Hematopoietic multipotent progenitor cell treated with erythropoietin and hydrocortisone succinate and interleukin-3 and kit ligand, for 17 days (in vitro differentiated cells): Measurements from ENCODE around the gene FOXO1.

Experiments used
- DNase-seq: peaks from one replicate; pipeline ENCODE4 v3.0.0-alpha.2; 2015; ENCODE audit warnings: low spot score

Gene FOXO1

DNA sequence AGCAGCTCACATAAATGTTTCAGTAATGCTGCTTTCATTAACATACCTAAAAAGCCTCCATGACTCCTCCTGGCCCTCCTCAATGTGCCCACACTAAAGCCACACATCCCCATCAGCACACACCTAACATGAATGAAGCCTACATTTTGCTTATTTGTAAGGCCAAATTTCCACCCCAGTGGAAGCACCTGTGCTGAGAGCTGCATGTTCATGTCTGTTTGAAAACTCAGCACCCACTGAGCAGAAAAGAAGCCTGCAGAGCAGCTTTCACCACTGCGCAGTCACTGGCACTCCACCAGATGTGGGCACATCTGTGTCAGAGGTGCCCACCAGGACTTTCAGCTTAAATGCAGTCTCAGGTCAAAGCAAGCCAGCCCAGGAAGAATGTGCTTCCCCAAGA, 93.5 kb downstream of the FOXO1 start:
- DNase-seq: no peak

DNA sequence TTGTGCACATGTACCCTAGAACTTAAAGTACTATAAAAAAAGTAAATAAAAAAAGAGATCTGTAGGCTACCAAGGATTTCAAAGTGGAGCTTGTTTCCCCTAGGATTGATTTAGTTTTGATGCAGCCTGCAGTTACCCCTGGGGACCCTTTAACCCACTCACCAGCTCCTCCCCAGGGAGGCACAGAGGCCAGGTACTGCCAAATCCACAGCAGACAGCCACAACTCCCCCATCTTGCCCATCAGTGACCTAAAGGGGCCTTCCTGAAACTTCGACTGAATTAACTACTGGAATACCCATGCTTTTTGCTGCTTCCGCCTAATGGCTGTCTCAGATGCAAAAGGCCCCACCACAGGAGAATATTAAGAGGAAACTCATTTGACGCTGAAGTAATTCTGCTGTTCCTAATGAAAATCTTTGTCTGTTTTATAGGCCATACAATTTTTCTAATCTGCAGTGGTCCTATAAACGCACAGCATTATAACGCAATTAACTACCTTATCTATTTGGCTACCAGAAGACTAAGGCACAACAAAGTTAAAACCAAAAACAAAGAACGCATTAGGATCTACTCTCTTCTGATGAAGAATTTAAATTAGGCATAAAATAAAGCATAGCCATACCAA, 95.0 kb downstream of the FOXO1 start:
- DNase-seq: no peak

DNA sequence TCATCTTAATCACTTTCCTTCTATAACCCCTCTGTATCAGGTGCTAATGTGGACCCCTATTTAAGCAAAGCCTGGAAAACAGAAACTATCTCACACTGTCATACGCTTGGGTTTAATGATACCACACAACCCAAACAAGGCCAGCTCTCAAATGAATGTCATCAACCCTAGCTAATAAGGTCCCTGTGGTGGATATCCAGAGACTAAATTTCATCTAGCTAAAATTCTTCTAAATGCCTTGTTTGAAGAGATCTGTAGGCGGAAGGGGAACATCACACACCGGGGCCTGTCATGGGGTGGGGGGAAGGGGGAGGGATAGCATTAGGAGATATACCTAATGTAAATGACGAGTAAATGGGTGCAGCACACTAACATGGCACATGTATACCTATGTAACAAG, 95.5 kb downstream of the FOXO1 start:
- DNase-seq: no peak

DNA sequence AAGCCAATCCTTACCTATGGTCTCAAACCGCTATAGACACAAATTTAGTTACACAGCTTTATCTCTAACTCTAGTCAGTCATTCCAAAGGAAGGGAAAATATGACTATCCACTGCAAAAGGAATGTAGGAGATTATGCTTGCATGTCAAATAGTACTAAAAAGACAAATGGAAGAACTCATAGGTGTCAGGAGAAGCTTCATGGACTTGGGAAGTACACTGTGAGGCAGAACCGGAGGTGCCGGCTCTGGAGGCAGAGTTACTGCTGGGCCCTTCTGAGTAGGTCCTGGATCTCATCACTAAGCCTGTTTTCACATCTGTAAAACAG, 97.5 kb downstream of the FOXO1 start:
- no peak for DNase-seq

DNA sequence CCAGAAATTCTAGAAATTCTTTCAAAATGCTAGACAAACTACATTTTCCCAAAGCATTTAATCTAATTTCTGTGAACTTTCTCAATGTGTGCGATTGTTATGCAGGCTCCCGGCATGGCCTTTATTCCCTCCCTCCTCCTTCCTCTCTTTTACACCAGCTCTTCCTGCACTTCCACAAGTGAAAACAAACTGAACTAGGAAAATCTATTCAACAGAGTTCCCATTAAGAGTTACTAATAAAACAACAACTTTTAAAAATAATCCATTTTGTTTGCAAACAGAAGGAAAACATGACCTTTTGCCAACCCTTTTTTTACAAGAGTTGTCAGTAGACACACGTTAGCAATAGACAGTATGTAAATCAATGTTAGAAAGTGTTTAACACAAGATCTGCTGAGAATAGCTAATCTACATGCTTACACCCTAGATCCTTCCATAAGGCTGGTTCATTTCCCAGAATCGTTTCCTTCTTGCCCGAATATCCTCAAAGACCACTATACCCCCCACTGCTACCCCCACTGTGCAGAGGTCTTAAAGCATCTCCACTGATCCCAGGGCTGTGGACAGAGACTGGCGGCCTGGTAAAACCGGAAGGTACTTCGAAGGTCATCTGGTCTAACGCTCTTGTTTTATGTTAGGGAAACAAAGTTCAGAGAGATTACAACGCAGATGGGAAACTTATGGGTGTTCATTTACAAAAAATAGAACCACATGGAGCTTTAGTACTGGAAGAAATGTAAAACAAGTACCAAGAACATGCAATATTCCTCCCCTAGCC, 98.0 kb downstream of the FOXO1 start:
- DNase-seq: no peak

DNA sequence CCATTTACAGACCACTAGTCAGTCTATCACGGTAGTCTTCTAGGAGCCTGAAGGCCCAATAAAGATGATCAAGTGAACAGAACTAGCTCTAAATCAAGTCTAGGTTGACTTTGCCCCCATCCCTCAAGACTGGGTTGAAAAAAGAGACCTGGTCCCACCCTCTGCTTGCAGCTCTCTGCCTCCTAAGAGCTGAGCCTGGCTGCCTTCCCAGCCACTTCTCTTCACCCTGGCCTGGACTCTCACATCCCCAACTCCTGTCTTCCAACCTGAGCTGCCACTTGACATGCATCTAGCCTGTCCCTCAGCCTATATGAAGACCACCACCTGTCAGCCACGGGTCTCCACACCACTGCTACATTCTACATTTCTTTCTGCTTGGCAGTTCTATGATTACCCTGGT, 99.6 kb downstream of the FOXO1 start:
- no peak for DNase-seq

DNA sequence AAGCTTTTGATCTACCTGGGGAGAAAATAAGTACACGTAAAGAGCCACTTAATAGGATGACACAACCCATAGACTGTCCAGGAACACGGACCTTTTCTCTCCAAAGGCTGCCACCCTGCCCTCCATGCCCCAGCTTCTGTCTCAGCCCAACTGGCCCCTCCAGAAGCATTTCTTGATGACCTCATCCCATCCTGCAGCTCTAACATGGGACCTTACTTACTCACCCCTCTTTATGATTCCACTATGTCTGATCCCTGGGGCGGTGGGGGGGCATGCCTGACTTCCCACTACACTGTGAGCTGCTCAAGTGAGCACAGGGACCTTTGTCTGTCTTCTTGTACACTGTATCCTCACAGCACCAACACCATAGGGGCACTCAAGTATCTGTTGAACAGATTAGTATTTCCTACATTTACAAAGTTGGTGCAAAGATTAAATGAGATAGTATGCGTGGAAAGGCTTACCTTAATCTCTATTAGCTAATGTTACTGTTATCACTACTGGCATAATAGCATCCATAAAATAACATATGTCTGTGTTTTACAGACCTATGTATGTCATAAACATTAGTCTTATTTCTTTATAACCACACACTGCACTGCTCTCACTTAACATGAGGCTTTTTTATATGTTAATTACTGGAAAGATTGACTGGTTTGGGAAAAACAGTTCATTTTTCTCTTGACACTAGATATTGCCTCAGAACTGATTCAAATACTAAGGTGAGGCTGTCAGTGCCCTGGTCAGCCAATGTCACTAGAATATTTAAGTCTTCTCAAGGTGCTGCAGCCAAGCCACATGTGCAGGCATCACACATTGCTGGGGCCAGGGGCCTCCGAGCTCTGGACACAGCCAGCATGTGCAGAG, 100.9 kb downstream of the FOXO1 start:
- no peak for DNase-seq

DNA sequence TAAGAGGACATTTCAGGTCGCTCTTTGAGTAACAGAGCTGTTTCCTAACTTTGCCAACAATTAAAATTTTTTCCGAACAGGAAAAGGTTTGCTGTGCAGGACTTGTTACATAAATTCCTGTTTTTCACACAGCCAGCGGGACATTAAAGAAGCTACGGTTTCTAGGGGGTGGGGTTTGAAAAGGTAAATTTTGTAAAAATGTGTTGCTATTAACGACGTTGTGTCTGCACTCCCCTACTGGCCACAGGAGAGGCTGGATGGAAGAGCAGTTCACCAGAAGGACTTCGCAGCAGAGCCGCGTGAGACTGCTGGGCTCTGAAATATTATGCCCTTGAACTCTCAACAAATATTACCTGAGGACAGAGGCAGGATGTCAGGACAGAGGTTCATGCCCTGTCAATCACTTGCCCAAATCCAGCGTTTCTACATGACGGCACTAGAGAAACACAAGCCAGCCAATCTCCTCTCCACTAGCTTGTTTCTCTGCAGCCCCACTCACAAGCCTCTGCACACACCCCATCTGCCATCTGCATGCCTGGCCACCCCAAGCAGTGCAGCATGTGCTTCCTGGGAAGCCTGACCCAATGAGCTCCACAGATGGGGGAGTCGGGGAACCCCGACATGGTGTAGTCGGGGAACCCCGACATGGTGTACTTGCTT, 102.0 kb downstream of the FOXO1 start:
- no peak for DNase-seq

DNA sequence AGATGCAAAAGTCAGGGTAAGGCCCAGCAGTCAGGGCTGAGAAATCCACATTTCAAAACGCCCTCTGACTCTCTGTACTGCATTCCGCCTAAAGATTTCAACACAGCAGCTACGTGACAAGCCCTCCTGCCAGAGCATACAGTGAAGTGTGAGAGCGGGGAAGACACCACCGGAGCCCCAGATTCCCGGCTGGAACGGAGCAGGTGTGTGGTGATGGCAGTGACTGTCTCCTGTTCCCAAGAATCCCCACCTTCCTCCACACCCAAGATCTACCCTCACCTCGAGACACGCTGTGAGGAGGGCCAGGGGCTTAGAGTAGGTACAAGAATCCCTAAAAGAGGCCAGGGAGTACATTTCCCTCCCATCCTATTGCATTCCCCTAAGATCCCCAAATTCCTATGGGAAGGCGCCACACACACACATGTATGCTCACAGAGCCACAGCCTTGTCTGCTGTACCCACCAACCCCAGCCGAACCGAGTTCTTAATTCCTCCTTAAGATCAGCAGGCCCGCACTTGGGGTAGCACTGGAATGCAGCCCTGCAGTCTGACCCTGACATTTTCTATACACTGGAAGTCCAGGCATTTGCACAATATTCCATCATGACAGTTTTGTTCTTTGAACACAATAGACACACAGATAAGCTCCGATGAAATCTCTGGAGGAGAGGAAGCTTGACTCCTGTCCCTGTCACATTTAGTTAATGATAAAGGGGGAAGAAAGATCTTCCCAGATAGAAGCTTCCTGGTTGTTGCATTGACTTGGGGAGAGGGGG, 102.9 kb downstream of the FOXO1 start:
- DNase-seq: no peak

DNA sequence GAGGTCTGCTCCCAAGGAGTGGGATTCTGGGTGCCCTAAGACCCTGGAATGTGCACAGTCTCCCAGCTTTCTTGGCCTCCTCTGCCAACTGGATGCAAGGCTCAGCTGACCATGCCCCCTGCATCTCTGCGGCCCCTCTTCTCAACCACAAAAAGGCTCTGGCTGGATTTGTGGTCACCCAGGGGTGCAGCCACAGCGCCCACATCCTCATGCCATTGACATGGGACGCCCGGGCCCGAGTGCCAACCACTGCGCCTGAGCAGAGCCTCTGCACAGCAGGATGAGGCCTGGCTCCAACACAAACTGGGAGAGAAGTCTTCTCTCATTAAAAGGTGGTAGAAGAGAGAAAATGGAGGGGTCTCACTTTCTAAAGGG, 103.5 kb downstream of the FOXO1 start:
- DNase-seq: no peak

DNA sequence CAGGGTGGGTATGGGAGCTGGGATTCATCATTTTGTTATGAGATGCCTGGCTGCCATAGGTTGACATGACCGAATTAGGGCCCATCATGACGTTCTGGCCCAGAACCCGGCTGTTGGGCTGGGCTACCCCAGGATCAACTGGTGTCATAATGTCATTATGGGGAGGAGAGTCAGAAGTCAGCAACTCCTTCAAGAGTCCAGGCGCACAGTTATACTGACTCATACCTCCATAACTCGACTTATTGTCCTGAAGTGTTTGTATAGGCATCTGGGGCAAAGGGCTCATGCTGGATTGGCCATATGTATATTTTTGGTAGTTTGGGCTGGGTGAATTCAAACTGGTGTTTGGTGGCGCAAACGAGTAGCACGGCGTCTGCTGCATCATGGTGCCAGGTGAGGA, 106.5 kb downstream of the FOXO1 start:
- DNase-seq: no peak

DNA sequence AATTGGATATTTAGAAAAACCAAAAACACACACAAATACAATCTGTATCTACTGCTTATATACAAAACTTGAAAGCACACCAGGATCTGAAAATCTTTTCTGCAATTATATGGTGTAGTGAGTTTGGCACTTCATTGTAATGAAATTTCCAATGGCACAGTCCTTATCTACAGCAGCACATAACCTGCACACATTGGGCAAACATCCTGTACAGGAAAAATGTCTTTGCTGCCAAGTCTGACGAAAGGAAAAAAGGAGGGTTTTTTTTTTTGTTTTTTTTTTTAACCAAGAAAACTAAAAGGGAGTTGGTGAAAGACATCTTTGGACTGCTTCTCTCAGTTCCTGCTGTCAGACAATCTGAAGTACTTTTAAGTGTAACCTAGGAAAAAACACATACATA, 107.8 kb downstream of the FOXO1 start:
- DNase-seq: no peak

DNA sequence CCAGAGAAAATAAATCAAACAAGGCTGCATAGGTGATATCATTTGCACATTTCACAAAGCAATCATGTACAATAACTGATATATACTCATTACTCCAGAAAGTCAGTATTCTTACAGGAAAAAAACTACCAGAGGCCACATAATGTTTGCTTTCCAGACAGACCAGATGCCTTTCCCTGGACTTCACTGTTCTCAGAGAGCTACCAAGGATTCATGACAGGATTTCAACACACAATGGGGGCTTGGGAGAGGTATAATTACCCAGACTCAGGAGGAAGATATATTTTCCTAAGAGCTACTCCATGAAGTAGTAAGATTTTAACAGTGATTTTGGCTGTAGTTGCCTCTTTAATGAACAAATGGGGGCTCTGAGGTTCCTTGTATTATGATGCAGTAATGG, 110.0 kb downstream of the FOXO1 start:
- DNase-seq: no peak

DNA sequence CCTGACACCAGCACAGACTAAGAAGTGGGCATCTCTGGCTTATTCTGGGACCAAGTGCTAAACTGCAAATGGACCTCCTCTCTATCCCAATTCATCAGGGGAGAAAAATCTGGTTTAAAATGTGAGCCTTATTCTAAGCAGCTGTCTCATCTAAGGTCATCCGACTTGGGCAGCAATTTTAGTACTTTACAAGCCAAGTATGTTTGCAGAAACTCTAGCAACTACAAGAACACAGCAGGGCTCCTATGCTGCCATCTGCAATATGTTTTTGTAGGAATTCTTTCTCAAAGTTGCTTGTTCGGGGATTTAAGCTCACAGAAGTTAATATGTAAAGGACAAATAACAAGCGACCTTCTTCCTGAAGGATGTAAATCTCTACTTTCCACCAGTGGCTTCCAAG, 113.1 kb downstream of the FOXO1 start:
- no peak for DNase-seq

DNA sequence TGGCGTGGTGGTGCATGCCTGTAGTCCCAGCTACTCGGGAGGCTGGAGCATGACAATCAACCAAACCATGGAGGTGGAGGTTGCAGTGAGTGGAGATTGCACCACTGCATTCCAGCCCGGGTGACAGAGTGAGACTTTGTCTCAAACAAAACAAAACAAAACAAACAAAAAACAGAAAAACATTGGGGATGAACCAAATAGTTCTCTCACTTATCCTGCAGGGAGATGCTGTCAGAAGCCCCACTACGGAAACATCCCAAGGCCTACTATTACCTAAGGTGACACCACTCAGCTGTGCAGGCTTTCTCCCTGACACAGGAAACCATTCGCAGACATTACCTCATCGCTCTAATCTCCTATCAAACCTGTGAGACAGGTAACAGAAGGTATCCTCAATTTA, 113.5 kb downstream of the FOXO1 start:
- no peak for DNase-seq

DNA sequence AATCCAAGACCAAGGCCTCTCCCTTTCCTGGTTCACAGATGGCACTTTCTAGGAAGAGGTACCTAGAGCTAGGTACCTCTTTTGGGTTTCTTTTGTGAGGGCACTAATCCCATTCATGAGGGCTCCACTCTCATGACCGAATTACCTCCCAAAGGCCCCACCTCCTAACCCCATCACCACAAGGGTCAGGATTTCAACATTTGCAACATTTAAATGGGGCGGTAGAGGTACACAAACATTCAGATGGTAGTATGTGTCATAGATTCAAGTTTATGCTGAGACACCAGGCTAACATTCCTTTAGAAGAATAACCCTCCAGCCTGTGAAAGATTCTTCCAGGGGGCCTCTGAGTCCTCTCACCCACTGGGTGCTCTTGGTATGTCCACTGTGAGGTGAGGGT, 116.3 kb downstream of the FOXO1 start:
- DNase-seq: no peak

DNA sequence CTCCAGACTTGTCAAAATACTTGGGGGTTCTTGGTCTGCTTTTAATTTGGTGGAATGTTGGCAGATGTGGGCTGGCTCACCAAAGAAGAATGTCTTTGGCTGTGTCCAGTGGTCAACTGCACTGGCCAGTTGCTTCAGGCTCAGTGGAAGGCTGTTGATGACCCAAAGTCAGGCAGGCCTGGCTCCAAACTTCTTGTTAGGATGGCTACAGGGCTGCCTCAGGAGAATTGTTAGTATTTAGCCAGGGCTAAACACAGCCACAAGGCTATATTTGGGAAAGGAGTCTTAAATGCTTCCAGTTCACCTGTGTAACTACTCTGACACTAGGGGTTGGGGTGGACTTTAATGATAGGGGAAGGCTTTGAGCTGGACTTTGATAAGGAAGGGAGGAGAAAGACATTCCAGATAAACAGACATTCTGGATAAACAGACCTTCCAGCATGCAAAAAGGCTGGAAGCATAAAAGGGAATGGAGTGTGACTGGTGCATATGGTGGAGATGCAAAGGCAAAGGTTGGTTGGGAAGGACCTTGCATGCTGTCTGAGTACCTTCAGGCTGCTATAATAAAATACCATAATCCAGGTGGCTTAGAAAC, 116.8 kb downstream of the FOXO1 start:
- DNase-seq: no peak

DNA sequence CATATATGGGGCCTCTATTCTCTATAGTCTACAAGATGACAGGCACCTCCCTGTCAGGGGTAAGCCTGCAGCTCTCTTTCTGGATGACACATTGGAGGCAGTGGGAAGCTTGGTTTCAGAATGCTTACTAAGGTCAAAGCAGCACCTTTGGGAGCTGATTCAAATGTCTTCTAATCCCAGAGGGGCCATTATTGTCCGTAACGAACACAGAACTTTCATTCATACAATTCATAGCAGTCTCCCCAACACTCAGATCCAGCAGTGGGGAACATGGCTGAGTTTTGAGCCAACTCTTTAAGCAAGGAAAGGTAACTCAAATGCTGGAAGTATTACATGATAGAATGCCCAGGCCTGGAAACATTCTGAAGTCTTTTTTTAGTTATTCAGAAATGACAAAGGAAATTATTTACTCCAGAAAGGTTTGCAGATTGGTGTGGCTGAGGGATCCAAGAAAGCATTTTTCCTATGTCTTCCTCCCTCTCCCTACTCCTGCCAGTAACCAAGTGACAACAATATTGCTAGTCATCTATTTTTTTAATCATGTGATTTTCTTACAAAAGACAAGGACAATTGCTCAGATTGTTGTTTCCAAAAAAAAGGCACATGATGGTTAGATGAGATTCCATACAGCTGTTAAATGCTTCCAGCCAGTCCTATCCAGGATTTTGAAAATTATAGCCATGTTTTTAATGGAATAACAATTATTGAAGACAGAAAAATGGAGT, 118.7 kb downstream of the FOXO1 start:
- no peak for DNase-seq

DNA sequence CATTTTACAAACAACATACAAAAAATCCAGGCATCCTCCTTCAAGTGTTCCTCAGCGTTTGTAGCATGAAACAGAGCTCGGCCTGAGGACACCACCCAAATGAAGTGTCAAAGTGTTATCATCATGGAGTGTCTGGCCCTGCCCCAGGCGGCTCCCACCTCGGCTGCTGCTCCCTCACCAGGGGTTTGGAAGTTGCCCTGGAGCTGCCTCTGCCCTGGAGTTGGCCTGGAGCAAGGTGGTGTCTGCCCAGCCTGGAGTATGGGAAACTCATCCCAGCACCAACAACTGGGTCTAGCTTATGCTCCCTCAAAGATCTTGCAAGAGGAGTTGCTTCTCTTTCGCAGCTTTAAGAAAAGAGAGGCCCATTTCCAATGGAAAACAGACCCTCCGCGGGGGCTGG, 120.4 kb downstream of the FOXO1 start:
- no peak for DNase-seq

DNA sequence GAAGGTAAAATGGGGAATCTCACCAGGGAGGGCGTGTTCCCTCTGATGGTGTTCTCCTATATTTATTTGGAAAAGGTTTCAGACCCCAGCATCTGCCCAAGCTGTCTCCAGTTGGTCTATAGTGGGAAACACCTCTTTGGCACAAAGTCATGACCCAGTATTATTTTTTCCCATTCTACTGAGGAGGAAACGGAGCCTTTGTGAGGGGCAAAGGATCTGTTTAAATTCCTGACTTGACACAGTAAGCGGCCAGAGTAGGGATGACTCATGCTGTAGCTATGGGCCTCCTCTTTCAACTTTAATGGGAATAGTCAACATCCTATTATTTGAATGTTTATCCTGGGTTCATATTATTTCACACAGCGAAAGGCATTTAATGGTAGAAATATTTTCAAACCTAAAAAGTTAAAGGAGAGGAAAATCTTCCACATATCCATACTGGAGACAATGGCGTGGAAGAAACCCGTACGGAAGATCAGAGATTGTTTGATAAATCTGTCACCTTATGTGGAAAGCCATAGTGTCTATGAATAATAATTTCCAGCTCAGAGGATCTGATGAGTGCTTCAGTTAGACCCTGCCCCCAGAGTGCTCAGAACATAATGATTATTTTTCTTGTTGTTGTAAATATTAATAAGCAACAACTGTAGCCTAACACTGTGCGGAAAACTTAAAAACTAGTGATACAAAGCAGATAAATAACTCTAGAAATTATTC, 126.0 kb downstream of the FOXO1 start:
- DNase-seq: no peak
